22Rv1 (cell line): ENCODE measurements around the gene KCNJ13.

ENCODE experiments used
- CTCF ChIP-seq: fragments of 450-650 bp; IDR thresholded peaks from 2 replicates; pipeline ENCODE4 v1.5.1; 2017; ENCODE audit warnings: mild to moderate bottlenecking
- ZFX ChIP-seq: fragments of 450-650 bp; IDR thresholded peaks from 2 replicates; pipeline ENCODE4 v1.6.1; 2017; ENCODE audit warnings: antibody characterized with exemption, borderline replicate concordance

GRCh38 chr2:232779934-232780333 lies 3.6 kb upstream of the KCNJ13 start:
- TF ChIP-seq CTCF (no peak), ZFX (no peak)
